Peyer's patch (tissue), 4 donors: ENCODE data around the gene CPT1B.

Source experiments
- POLR2A ChIP-seq, 2 donors: fragments of 450-650 bp; IDR thresholded peaks; one replicate each; pipeline ENCODE4 v1.5.1; 2017; ENCODE audit warnings: antibody characterized with exemption in 2 of 2, mild to moderate bottlenecking in 2 of 2, moderate library complexity in 2 of 2
- TF ChIP-seq, protein P1 (sequence below), 6 experiments: fragments of 450-650 bp in 4 of 6; fragments of 200-600 bp in 2 of 6; sonication (generic) in 1 of 6; IDR thresholded peaks; one replicate each; pipeline ENCODE4 v1.5.1; 2017 to 2019; ENCODE audit warnings: antibody characterized with exemption in 6 of 6, mild to moderate bottlenecking in 3 of 6, moderate library complexity in 1 of 6

DNA sequence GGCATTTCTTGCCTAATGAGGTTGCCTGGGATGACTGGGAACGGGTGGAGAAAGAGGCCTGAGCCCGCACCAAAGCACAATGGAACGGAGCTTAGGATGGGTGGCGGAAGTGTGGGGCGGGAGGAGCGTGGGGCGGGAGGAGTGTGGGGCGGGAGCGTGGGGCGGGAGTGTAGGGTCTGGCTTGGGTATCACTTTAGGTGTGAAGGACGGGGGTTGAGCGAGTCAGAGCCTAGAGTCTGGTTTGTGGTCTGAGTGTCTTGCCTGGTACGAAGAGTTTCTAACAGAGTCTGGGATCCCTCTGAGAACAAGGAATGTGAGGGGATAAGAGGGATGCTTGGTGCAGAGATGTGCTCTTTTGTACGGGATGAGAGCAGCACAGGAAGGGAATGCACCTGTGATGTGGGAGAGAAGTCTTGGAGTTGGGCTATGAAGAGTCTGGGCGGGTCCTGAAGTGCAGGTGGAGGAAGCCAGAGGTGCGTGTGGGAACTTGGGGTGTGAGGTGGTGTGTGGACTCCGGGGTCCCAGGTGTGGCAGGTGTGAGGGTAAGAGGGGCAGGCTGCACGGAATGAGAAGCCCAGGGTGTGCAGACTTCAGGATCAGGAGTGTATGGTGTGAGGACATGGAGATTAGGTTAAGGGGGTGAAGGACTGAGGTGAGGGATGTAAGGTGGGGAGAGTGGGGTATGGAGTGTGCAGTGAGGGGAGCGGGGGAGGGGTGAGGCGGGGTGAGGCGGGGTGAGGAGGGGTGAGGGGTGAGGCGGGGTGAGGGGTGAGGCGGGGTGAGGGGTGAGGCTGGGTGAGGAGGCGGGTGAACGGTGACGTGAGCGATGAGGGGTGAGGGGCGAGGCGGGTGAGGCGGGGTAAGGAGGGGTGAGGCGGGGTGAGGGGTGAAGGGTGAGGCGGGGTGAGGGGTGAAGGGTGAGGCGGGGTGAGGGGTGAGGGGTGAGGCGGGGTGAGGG lies 16.5 kb downstream of the CPT1B start:
- TF ChIP-seq, protein P1, sequence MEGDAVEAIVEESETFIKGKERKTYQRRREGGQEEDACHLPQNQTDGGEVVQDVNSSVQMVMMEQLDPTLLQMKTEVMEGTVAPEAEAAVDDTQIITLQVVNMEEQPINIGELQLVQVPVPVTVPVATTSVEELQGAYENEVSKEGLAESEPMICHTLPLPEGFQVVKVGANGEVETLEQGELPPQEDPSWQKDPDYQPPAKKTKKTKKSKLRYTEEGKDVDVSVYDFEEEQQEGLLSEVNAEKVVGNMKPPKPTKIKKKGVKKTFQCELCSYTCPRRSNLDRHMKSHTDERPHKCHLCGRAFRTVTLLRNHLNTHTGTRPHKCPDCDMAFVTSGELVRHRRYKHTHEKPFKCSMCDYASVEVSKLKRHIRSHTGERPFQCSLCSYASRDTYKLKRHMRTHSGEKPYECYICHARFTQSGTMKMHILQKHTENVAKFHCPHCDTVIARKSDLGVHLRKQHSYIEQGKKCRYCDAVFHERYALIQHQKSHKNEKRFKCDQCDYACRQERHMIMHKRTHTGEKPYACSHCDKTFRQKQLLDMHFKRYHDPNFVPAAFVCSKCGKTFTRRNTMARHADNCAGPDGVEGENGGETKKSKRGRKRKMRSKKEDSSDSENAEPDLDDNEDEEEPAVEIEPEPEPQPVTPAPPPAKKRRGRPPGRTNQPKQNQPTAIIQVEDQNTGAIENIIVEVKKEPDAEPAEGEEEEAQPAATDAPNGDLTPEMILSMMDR (IDR thresholded peaks at IDR 0.05), result no peak
- TF ChIP-seq POLR2A (IDR thresholded peaks at IDR 0.05), result no peak
